ENCODE measurements around the gene RNF25.

Gene RNF25

DNA sequence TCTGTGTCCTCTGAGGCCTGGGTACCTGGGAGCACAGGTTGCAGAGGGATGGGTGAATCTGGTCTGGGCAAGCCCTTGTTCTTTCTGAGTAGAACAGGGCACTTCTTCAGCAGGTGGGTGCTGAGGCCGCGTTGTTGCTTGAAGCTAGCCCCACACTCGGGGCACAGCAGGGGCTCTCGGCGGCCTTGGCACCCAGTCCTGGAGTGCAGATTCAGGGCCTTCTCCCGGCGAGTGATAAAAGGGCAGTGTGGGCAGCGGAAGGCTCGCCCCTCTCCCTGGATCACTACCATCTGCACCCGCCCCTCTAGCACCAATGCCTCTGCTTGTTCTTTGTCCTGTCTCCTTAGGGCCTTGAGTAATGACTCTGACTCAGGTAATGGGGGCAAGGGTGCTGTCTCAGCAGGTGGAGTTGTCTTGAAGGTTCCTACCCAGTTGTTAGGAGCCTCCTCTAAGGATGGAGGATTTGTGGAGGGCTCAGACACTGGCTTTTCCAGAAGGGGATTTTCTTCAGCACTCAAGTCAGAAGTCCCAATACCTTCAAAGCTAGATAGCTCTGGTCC, 28.0 kb downstream of the RNF25 start:
- TF ChIP-seq TAF1 (IDR thresholded peaks at IDR 0.05; ENCODE audit: borderline replicate concordance, insufficient read depth, low read length) (no peak), SIN3A (IDR thresholded peaks at IDR 0.05; ENCODE audit: borderline replicate concordance, insufficient read depth, low read length) (no peak), POLR2AphosphoS5 (IDR thresholded peaks at IDR 0.05; ENCODE audit: low read depth, low read length) (no peak), FOXP2 (optimal IDR thresholded peaks at IDR 0.05; ENCODE audit: borderline replicate concordance, extremely low read depth, extremely low read length, insufficient read depth) (no peak)
- TF ChIP-seq, protein P1, sequence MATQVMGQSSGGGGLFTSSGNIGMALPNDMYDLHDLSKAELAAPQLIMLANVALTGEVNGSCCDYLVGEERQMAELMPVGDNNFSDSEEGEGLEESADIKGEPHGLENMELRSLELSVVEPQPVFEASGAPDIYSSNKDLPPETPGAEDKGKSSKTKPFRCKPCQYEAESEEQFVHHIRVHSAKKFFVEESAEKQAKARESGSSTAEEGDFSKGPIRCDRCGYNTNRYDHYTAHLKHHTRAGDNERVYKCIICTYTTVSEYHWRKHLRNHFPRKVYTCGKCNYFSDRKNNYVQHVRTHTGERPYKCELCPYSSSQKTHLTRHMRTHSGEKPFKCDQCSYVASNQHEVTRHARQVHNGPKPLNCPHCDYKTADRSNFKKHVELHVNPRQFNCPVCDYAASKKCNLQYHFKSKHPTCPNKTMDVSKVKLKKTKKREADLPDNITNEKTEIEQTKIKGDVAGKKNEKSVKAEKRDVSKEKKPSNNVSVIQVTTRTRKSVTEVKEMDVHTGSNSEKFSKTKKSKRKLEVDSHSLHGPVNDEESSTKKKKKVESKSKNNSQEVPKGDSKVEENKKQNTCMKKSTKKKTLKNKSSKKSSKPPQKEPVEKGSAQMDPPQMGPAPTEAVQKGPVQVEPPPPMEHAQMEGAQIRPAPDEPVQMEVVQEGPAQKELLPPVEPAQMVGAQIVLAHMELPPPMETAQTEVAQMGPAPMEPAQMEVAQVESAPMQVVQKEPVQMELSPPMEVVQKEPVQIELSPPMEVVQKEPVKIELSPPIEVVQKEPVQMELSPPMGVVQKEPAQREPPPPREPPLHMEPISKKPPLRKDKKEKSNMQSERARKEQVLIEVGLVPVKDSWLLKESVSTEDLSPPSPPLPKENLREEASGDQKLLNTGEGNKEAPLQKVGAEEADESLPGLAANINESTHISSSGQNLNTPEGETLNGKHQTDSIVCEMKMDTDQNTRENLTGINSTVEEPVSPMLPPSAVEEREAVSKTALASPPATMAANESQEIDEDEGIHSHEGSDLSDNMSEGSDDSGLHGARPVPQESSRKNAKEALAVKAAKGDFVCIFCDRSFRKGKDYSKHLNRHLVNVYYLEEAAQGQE (IDR thresholded peaks at IDR 0.05; ENCODE audit: insufficient read depth in 1 of 2, low read depth in 2 of 2, low read length in 2 of 2) = no peak

DNA sequence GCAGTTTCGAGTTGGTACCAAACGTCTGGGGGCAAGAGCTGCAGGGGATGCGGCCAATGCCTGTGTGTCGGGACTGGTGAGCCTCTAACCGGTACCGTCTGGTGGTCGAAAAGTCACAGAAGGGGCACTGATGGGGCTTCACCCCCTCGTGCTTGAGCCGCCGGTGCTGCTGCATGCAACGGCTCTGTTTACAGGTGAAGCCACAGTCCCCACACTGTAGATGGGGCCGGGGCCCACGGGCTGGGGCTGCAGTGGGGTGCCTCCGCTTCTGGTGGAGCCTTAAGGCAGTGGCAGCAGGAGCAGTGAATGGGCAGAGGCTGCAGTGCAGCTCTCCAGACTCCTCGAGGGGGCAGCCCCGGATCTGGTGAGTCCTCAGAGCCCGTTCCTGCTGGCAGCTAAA, 29.0 kb downstream of the RNF25 start:
- TF ChIP-seq FOXP2 (optimal IDR thresholded peaks at IDR 0.05; ENCODE audit: borderline replicate concordance, extremely low read depth, extremely low read length, insufficient read depth) (no peak), TAF1 (IDR thresholded peaks at IDR 0.05; ENCODE audit: borderline replicate concordance, insufficient read depth, low read length) (no peak), POLR2AphosphoS5 (IDR thresholded peaks at IDR 0.05; ENCODE audit: low read depth, low read length) (no peak), SIN3A (IDR thresholded peaks at IDR 0.05; ENCODE audit: borderline replicate concordance, insufficient read depth, low read length) (no peak)
- TF ChIP-seq, protein P1 (IDR thresholded peaks at IDR 0.05; ENCODE audit: insufficient read depth in 1 of 2, low read depth in 2 of 2, low read length in 2 of 2) = no peak

DNA sequence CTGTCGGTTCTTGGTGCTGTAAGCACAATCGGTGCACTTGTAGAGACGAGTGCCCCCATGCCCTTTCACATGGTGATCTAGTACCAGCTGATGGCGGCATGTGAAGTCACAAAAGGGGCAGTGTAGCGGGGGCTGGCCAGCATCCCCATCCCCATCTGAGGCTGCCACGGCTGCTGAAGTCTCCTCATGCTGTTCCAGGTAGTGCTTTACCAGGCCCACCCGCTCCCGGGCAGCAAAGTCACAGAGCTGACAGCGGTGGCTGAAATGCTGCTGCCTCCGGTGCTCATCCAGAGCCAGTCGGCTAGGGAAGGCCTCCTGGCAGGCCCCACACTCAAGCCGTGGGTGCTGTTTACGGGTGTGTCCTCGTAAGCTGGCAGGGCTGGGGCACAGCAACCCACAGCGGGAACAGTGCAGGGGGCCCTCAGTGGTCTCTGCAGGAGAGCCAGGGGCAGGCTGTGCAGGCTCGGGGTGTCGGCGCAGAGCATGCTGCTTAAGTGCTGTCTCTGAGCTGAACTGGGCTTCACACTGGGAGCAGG, 29.6 kb downstream of the RNF25 start:
- no peak for TF ChIP-seq FOXP2 (optimal IDR thresholded peaks at IDR 0.05; ENCODE audit: borderline replicate concordance, extremely low read depth, extremely low read length, insufficient read depth)
- TF ChIP-seq SIN3A (IDR thresholded peaks at IDR 0.05; ENCODE audit: borderline replicate concordance, insufficient read depth, low read length) = no peak
- TF ChIP-seq, protein P1 (IDR thresholded peaks at IDR 0.05; ENCODE audit: insufficient read depth in 1 of 2, low read depth in 2 of 2, low read length in 2 of 2) = no peak
- TF ChIP-seq TAF1 (IDR thresholded peaks at IDR 0.05; ENCODE audit: borderline replicate concordance, insufficient read depth, low read length) = no peak
- no peak for TF ChIP-seq POLR2AphosphoS5 (IDR thresholded peaks at IDR 0.05; ENCODE audit: low read depth, low read length)

DNA sequence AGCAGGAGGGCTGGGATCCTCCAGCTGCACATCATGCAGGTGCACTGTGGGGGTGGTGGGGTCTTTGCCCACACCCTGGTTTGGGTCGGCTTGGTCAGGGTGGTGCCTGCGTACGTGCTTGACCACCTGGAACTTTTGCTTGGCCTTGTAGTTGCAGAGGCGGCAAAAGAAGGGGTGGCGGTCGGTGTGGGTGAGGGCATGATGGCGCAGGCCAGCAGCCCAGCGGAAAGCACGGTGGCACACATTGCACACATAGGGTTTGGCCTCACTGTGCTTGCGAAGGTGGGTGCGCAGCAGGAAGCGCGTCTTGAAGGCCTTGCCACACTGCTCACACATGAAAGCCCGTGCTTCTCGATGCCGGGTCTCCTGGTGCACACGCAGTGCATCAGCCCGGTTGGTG, 33.4 kb downstream of the RNF25 start:
- TF ChIP-seq FOXP2 (optimal IDR thresholded peaks at IDR 0.05; ENCODE audit: borderline replicate concordance, extremely low read depth, extremely low read length, insufficient read depth) = no peak
- TF ChIP-seq, protein P1 (IDR thresholded peaks at IDR 0.05; ENCODE audit: insufficient read depth in 1 of 2, low read depth in 2 of 2, low read length in 2 of 2) = no peak
- no peak for TF ChIP-seq SIN3A (IDR thresholded peaks at IDR 0.05; ENCODE audit: borderline replicate concordance, insufficient read depth, low read length)
- TF ChIP-seq POLR2AphosphoS5 (IDR thresholded peaks at IDR 0.05; ENCODE audit: low read depth, low read length) = no peak
- no peak for TF ChIP-seq TAF1 (IDR thresholded peaks at IDR 0.05; ENCODE audit: borderline replicate concordance, insufficient read depth, low read length)
